Mammary epithelial cell (primary cell): Measurements from ENCODE around the gene ODF2L.

Experiments used
- CTCF ChIP-seq, 2 donors: IDR thresholded peaks in 1 of 2; conservative IDR thresholded peaks in 1 of 2; 2 replicates each; pipeline ENCODE4 v1.5.1; 2011 to 2012; ENCODE audit warnings: inconsistent platforms in 2 of 2, low read length in 2 of 2, mild to moderate bottlenecking in 2 of 2, control low read depth in 1 of 2, low read depth in 1 of 2; ENCODE audit not compliant: insufficient read depth in 1 of 2; ENCODE audit errors: extremely low read depth in 1 of 2
- EZH2 ChIP-seq: IDR thresholded peaks from 2 replicates; pipeline ENCODE4 v1.6.1; 2012; ENCODE audit warnings: low read length, inconsistent platforms, borderline replicate concordance

DNA sequence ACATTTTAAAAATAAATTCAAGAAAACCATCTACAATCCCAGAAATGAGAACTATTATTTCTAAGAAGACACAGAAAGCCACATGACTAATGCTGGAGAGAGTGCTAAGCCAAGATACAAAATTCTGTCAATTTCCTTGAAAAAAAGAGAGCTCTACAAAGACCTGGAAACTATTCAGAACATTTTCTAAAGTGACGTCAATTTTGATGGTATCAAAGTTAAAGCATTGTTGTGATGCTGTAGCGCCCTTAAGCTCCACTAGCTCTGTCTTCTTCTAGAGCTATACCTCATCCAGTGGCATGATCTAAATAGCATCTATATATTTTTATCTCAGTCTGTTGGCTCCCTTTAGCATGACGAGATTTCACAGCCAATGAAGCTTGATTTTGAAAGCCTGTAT is 73.9 kb downstream of the ODF2L start:
- TF ChIP-seq CTCF (conservative IDR thresholded peaks at IDR 0.05 in 1 of 2, IDR thresholded peaks at IDR 0.05 in 1 of 2; ENCODE audit: extremely low read depth in 1 of 2, insufficient read depth in 1 of 2, low read depth in 1 of 2, low read length in 2 of 2) (no peak), EZH2 (no peak)
